GM12878 (cell line): ENCODE measurements around the gene TULP4. TPM values are rescaled to one million over a fixed set of nuclear protein-coding genes. Genes with fewer than 3 reads are reported as not detected.

Experiments used
- ATAC-seq: fragments of 200-7000 bp; cut with Tn5 transposase; 3 replicates; pipeline ENCODE4 v1.9.1; 2020; ENCODE audit warnings: mild to moderate bottlenecking, moderate library complexity
- BruUV-seq: library from RNA; stranded (reverse); fragments of 400-500 nt; replicated peaks from 2 replicates; lab custom pipeline; 2021; lab: Mats Ljungman, UMichigan
- CTCF ChIA-PET: fragments of 300-600 bp; sonication (Branson Sonifier 250); formaldehyde crosslinking; extraction: SDS; loops from one replicate; lab custom pipeline; 2021; ENCODE audit warnings: inconsistent platforms; lab: Yijun Ruan, JAX
- POLR2A ChIA-PET: fragments of 350-600 bp; formaldehyde crosslinking; extraction: SDS; loops from one replicate; lab custom pipeline; 2021; ENCODE audit warnings: inconsistent platforms; lab: Charles Lee
- RAD21 ChIA-PET: fragments of 300-600 bp; sonication (Branson Sonifier 250); formaldehyde crosslinking; loops from one replicate; lab custom pipeline; 2023; ENCODE audit warnings: antibody characterized with exemption; ENCODE audit not compliant: unreplicated experiment; lab: Charles Lee
- SMC1A ChIA-PET: fragments of 300-600 bp; sonication (Branson Sonifier 250); formaldehyde crosslinking; loops from one replicate; lab custom pipeline; 2023; ENCODE audit not compliant: unreplicated experiment, uncharacterized antibody; lab: Charles Lee
- DNase-seq: peaks from one replicate; pipeline ENCODE4 v3.0.0-alpha.2; 2011; ENCODE audit warnings: low read depth, low spot score
- FAIRE-seq: peaks from 3 replicates; lab custom pipeline; 2011; peaks lifted over from hg19 to GRCh38; lab: Jason Lieb, UNC
- H2AFZ ChIP-seq: 2 replicates; pipeline ENCODE4 v1.6.0; 2011; ENCODE audit warnings: low read depth, low read length, control low read depth; ENCODE audit not compliant: control insufficient read depth
- H3K27ac ChIP-seq: 2 replicates; pipeline ENCODE4 v1.5.1; 2011; ENCODE audit warnings: control low read depth; ENCODE audit not compliant: control insufficient read depth, insufficient read depth
- H3K27me3 ChIP-seq, 2 experiments: replicated peaks in 1 of 2; 2 replicates each; pipeline versions ENCODE4 v1.6.0 to v1.6.1; 2011; ENCODE audit warnings: low read length in 1 of 2; ENCODE audit not compliant: control insufficient read depth in 2 of 2, insufficient read depth in 2 of 2
- H3K36me3 ChIP-seq, 2 experiments: 2 replicates each; pipeline ENCODE4 v1.5.1; 2011; ENCODE audit warnings: low read length in 1 of 2; ENCODE audit not compliant: control insufficient read depth in 2 of 2, insufficient read depth in 2 of 2
- H3K4me1 ChIP-seq: 2 replicates; pipeline ENCODE4 v1.6.1; 2011; ENCODE audit warnings: mild to moderate bottlenecking, low read length, moderate library complexity, mixed read lengths; ENCODE audit not compliant: control insufficient read depth, insufficient read depth
- H3K4me2 ChIP-seq: 2 replicates; pipeline ENCODE4 v1.6.0; 2011; ENCODE audit warnings: control low read depth; ENCODE audit not compliant: control insufficient read depth, insufficient read depth
- H3K4me3 ChIP-seq: fragments of 200-600 bp; sonication (generic); 2 replicates; pipeline ENCODE4 v1.5.1; 2016
- H3K79me2 ChIP-seq: 2 replicates; pipeline ENCODE4 v1.6.0; 2011; ENCODE audit warnings: low read length; ENCODE audit not compliant: control insufficient read depth, insufficient read depth
- H3K9ac ChIP-seq: 2 replicates; pipeline ENCODE4 v1.8.0; 2011; ENCODE audit warnings: low read length, control low read depth, mixed read lengths; ENCODE audit not compliant: control insufficient read depth, insufficient read depth
- H3K9me3 ChIP-seq: replicated peaks from 3 replicates; pipeline ENCODE4 v1.5.1; 2011; ENCODE audit warnings: mild to moderate bottlenecking, low read length; ENCODE audit not compliant: control insufficient read depth, insufficient read depth
- H4K20me1 ChIP-seq: 2 replicates; pipeline ENCODE4 v1.6.0; 2011; ENCODE audit not compliant: control insufficient read depth, insufficient read depth
- BRCA1 ChIP-seq: IDR thresholded peaks from 2 replicates; pipeline ENCODE4 v1.6.1; 2011; ENCODE audit warnings: low read depth, low read length, improper control_type of control experiment
- CEBPZ ChIP-seq: fragments of 150-350 bp; IDR thresholded peaks from 2 replicates; pipeline ENCODE4 v1.6.1; 2016; ENCODE audit warnings: low read depth, low read length
- CREB1 ChIP-seq: IDR thresholded peaks from 2 replicates; pipeline ENCODE4 v1.6.1; 2012; ENCODE audit warnings: low read depth, mild to moderate bottlenecking, inconsistent platforms
- E2F8 ChIP-seq: fragments of 450-650 bp; IDR thresholded peaks from 2 replicates; pipeline ENCODE4 v1.6.1; 2018; ENCODE audit warnings: mild to moderate bottlenecking, low read depth, moderate library complexity; ENCODE audit not compliant: partially characterized antibody
- EED ChIP-seq: sonication (generic); IDR thresholded peaks from 2 replicates; pipeline ENCODE4 v1.6.1; 2016; ENCODE audit warnings: antibody characterized with exemption, low read depth
- ESRRA ChIP-seq: IDR thresholded peaks from 2 replicates; pipeline ENCODE4 v1.6.1; 2012; ENCODE audit warnings: mild to moderate bottlenecking, low read length, improper control_type of control experiment
- GABPA ChIP-seq: IDR thresholded peaks from 2 replicates; pipeline ENCODE4 v1.6.1; 2014; ENCODE audit warnings: antibody characterized with exemption, low read depth, mild to moderate bottlenecking, inconsistent platforms
- HDAC2 ChIP-seq: fragments of 200-600 bp; sonication (generic); IDR thresholded peaks from 2 replicates; pipeline ENCODE4 v1.6.1; 2017
- IKZF1 ChIP-seq: fragments of 450-650 bp; conservative IDR thresholded peaks from 2 replicates; pipeline ENCODE4 v1.6.1; 2017; ENCODE audit warnings: antibody characterized with exemption, mild to moderate bottlenecking
- LARP7 ChIP-seq: fragments of 450-650 bp; IDR thresholded peaks from 2 replicates; pipeline ENCODE4 v1.6.1; 2017; ENCODE audit warnings: mild to moderate bottlenecking
- NFIC ChIP-seq: IDR thresholded peaks from 2 replicates; pipeline ENCODE4 v1.6.1; 2012; ENCODE audit warnings: low read depth, mild to moderate bottlenecking, inconsistent platforms, low read length, moderate library complexity
- RBBP5 ChIP-seq: fragments of 200-600 bp; sonication (generic); conservative IDR thresholded peaks from 2 replicates; pipeline ENCODE4 v1.6.1; 2016
- SIN3A ChIP-seq: IDR thresholded peaks from 2 replicates; pipeline ENCODE4 v1.6.1; 2012; ENCODE audit warnings: low read depth, low read length, improper control_type of control experiment
- SUPT20H ChIP-seq: IDR thresholded peaks from 2 replicates; pipeline ENCODE4 v1.6.1; 2011; ENCODE audit warnings: low read depth, mild to moderate bottlenecking, low read length, moderate library complexity, borderline replicate concordance; ENCODE audit not compliant: control insufficient read depth
- TBL1XR1 ChIP-seq: IDR thresholded peaks from 2 replicates; pipeline ENCODE4 v1.6.1; 2012; ENCODE audit warnings: low read depth, low read length, improper control_type of control experiment
- WGBS: methylation state at CpG from one replicate; pipeline ENCODE4 v1.1.6; 2016; ENCODE audit warnings: low lambda C conversion rate; ENCODE audit not compliant: insufficient replicate concordance, insufficient coverage; ENCODE audit errors: missing lambda C conversion rate; 5-methylcytosine and 5-hydroxymethylcytosine counted together
- in situ Hi-C: fragments of 300-500 bp; cut with MboI; formaldehyde crosslinking; loops from 9 replicates; pipeline ENCODE4 v1.14.3; 2018; ENCODE audit warnings: mixed read lengths
- intact Hi-C: fragments of 100-400 bp; cut with micrococcal nuclease; formaldehyde crosslinking; loops from one replicate; pipeline ENCODE4 v1.14.2; 2022; ENCODE audit not compliant: unreplicated experiment
- polyA plus RNA-seq, 11 experiments: library from polyadenylated mRNA; depleted of rRNA in 4 of 11; unstranded in 6 of 11; stranded (reverse) in 5 of 11; fragments of >200 nt; fragmentation: Nextera tagmentation in 4 of 11; fragmentation: Illumina TruSeq in 1 of 11; extraction: Ambion mirVana in 4 of 11; extraction: Trizol in 1 of 11; gene quantifications; 1 replicate in 1 of 11; 2 replicates in 10 of 11; pipeline versions ENCODE4 v1.2.1 to v1.2.3, GENCODE V29; 2011 to 2016; ENCODE audit warnings: inconsistent platforms in 2 of 11, missing spikeins in 2 of 11, low read depth in 1 of 11
- total RNA-seq, 4 experiments: library from RNA; depleted of rRNA in 3 of 4; stranded (reverse); fragments of >200 nt in 3 of 4; fragmentation: Illumina TruSeq in 1 of 4; extraction: Trizol in 1 of 4; gene quantifications; 2 replicates each; pipeline versions ENCODE4 v1.2.1 to v1.2.3, GENCODE V29; 2013 to 2021

Gene TULP4
- total and polyA plus RNA-seq, 10 of the 15 experiments (the other 5 are each of a cell fraction or from before 2014, with no cell fraction given): 0.73 to 31.8 (median 14.0) TPM

GRCh38 chr6:158445426-158446085, 133.3 kb downstream of the TULP4 start:
- FAIRE-seq: no peak
- Histone ChIP-seq H3K27me3 (no peaks in the 10 kb centered on the region), H3K4me1 (no peaks in the 10 kb centered on the region), H3K4me3 (no peak overlapping the region), H3K27ac (no peak overlapping the region), H3K4me2 (no peak overlapping the region), H3K9me3 (no peaks in the 10 kb centered on the region), H2AFZ (no peak overlapping the region), H4K20me1 (no peaks in the 10 kb centered on the region), H3K9ac (no peak overlapping the region), H3K36me3 (peaks cover 0 to 6% of the 10 kb centered on the region in 2 experiments; a peak in 3 of 4 replicates), H3K79me2 (no peaks in the 10 kb centered on the region)
- TF ChIP-seq EED (no peak), SIN3A (no peak), GABPA (no peak), LARP7 (no peak), ESRRA (no peak), CEBPZ (no peak), CREB1 (no peak), RBBP5 (no peak), NFIC (no peak), E2F8 (no peak), SUPT20H (no peak), BRCA1 (no peak), TBL1XR1 (no peak), HDAC2 (no peak), IKZF1 (no peak)
- POLR2A ChIA-PET: no interaction called here
- SMC1A ChIA-PET: no interaction called here
- intact Hi-C loops: no loop called here
- BruUV-seq: no TSS peak
- CTCF ChIA-PET: no interaction called here
- DNase-seq: no peak
- ATAC-seq: no peak
- in situ Hi-C loops: no loop called here
- RAD21 ChIA-PET: no interaction called here
- 100% methylated on average over 5 of the region's 5 CpGs for WGBS
